ENCODE results near the gene MAGEB3.
"Not testable (repeated sequence)": the region's sequence is repeated elsewhere in the genome, so short reads cannot be mapped to it uniquely, and the experiment has no call there.

The MAGEB3 gene, protein sequence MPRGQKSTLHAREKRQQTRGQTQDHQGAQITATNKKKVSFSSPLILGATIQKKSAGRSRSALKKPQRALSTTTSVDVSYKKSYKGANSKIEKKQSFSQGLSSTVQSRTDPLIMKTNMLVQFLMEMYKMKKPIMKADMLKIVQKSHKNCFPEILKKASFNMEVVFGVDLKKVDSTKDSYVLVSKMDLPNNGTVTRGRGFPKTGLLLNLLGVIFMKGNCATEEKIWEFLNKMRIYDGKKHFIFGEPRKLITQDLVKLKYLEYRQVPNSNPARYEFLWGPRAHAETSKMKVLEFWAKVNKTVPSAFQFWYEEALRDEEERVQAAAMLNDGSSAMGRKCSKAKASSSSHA

DNA sequence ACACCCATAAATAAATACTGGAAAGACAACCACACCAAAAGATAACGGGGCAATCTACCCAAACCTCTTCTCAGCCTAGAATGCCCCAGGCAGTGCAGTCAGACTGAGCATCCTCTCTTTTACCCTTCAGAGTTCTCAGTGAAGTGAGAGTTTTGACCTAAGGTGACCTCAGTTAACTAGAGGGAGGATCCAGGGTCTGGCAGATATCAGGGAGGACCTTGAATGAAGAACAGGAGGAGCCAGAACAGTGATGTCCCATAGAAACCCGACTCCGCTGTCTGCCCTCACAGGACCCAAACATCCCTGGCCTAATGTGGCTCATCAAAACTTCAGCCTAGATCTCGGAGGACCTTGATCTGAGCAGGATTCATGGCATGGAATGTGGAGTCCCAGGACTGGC lies at the start of gene MAGEB3:
Gene MAGEB3, plus strand, starts transcription at position 263 of the 400 bp plus-strand sequence. CDS start 5,268 bp downstream, outside the sequence.
- DNase-seq (ENCODE audit: low read depth, low spot score): no peak
- no peak within 1 kb of the TSS for H3K27ac ChIP-seq

- no peak for DNase-seq (ENCODE audit: low read depth, low spot score)
- no peak overlapping the region for H3K27ac ChIP-seq
Measured at GRCh38 chrX:30181353-30181752, 49.1 kb upstream of the MAGEB3 start.

DNA sequence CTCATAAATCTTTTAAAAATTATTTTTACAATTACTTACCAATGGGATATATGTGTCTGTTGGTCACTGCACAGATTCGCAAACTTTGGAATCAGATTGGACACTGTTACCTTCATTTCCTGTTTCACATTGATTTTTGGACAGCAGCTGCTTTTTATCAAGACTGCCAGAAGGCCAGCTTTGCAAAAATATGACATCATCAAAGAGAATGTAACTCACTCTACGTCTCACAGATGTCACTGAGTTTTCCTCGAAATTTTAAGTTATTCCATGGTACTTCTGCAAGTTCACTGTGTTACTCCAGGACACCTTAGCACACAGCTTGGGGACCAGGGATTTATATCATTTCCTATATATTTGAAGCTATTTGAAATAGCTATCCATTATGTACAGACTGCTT lies 46.9 kb upstream of the MAGEB3 start:
- DNase-seq (ENCODE audit: low read depth, low spot score): no peak

GRCh38 chrX:30190426-30190825 lies 40.0 kb upstream of the MAGEB3 start:
- no peak for DNase-seq (ENCODE audit: low read depth, low spot score)
- H3K27ac ChIP-seq: no peak overlapping the region

More for the DNA sequence above, 46.9 kb upstream of the MAGEB3 start:
- H3K27ac ChIP-seq: no peak overlapping the region

DNA sequence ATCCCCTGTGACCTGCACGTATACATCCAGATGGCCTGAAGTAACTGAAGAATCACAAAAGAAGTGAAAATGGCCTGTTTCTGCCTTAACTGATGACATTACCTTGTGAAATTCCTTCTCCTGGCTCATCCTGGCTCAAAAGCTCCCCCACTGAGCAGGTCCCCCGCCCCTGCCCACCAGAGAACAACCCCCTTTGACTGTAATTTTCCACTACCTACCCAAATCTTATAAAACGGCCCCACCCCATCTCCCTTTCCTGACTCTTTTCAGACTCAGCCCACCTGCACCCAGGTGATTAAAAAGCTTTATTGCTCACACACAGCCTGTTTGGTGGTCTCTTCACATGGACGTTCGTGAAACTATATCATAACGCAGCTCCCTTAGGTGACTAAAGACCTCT lies 36.5 kb upstream of the MAGEB3 start:
- not testable (repeated sequence) for H3K27ac ChIP-seq; DNase-seq (ENCODE audit: low read depth, low spot score)

- no peak for DNase-seq (ENCODE audit: low read depth, low spot score)
- H3K27ac ChIP-seq: no peak overlapping the region
Measured at GRCh38 chrX:30196322-30196721, 34.1 kb upstream of the MAGEB3 start.

DNA sequence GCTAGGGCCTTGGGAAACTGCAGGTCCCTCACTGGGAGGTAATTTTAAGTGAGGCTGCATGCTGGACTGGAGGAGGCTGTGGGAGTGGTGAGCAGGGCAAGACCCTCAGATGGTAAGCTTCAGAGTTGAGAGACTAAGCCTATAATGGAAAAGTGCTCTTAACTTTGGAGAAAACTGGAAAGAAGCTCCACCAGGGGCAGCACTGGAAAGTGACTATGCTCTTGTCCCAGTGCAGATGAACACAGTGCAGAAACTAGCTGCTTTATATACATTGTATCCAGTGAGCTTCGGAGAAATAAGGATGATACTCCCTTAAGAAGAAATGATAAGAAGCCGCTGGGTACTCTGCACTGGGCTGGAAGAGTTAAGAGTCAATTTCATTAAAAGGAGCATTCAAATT lies 18.3 kb upstream of the MAGEB3 start:
- H3K27ac ChIP-seq: no peak overlapping the region

GRCh38 chrX:30215357-30215843 lies 15.1 kb upstream of the MAGEB3 start, which contains the start of gene MAGEB2:
TSS of gene MAGEB2 (plus strand) at chrX:30215563. CDS start at chrX:30218581, 3,018 bp downstream.
- no peak for DNase-seq (ENCODE audit: low read depth, low spot score)
- H3K27ac ChIP-seq: no peak within 1 kb of the TSS

More for the DNA sequence above, 18.3 kb upstream of the MAGEB3 start:
- DNase-seq (ENCODE audit: low read depth, low spot score): no peak

- DNase-seq (ENCODE audit: low read depth, low spot score): no peak
- no peak overlapping the region for H3K27ac ChIP-seq
Measured at GRCh38 chrX:30217465-30217864, 13.0 kb upstream of the MAGEB3 start.

- no peak for DNase-seq (ENCODE audit: low read depth, low spot score)
- no peak overlapping the region for H3K27ac ChIP-seq
Measured at GRCh38 chrX:30219372-30219771, 11.1 kb upstream of the MAGEB3 start.

DNA sequence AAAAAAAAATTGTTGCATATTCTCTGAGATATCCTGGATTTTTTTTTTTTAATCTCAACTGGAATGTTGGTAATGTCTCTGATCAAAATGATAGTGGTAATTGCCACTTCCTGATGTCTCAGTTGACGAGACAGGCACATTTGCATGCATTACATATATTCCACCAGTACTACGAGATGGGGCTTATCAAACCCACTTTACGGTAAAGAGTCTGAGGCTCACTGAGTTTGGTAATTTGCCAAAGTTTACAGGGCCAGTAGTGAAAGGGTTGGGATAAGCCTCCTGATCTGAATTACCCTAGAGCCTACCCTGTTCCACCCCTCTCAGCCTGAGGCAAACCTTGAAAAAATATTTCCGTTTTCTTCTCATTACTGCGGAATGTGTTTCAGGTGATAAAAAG lies 9.8 kb upstream of the MAGEB3 start:
- no peak overlapping the region for H3K27ac ChIP-seq
- no peak for DNase-seq (ENCODE audit: low read depth, low spot score)

DNA sequence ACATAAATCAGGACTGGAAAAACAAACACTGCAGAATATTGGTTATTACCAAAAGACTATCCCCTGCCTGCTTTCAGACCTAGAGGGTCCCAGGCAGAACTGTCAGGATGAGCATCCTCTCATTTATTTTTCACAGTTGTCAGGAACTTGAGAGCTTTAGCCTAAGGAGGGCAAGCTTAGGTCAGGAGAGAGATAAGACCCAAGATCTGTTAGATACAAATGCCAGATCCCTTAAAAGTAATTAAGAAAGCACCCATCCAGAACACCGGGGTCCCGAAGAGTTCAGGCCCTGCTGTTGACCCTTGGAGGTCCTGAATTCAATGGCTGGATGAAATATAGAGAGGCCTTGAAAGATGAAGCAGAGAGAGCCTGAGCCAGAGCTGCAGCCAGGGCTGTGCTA lies 5.9 kb upstream of the MAGEB3 start:
- no peak for DNase-seq (ENCODE audit: low read depth, low spot score)
- no peak overlapping the region for H3K27ac ChIP-seq

DNA sequence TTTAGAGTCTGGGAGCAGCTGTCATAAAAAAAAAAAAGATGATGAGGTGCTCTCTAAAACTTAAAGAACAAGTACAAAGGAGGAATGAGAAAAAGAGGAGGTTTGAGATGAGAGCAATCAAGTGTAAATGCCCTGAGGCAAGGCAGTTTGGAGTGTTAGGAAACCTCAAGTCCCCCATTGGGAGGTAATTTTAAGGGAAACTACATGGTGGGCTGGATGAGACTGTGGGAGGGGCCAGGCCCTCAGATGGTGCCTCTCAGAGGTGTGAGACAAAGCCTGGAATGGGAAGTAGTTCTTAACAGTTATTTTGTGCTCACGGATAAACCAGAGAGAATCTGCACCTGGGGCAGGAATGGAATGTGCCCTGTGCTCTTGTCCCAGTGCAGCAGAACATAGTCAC lies 1.9 kb upstream of the MAGEB3 start:
- DNase-seq (ENCODE audit: low read depth, low spot score): no peak
- no peak overlapping the region for H3K27ac ChIP-seq

DNA sequence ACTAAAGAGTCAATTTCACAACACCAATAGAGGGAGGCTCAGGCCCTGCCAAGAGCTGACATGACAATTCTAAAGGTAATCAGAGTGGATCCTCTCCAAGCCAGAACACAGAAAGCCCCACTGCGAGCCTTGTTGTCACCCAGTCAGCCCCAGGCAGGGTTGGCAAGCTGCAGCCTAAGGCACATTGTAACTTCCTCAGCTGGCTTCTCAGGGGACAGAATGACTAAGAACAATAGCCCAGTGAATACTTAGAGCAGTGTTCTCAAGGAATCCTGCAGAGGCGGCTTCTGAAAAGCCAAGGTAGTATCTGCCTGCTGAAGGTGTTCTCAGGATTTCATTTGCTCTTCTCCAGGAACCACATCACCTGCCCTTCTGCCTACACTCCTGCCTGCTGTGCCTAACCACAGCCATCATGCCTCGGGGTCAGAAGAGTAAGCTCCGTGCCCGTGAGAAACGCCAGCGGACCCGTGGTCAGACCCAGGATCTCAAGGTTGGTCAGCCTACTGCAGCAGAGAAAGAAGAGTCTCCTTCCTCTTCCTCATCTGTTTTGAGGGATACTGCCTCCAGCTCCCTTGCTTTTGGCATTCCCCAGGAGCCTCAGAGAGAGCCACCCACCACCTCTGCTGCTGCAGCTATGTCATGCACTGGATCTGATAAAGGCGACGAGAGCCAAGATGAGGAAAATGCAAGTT lies 11.4 kb downstream of the MAGEB3 start, which contains the start of gene MAGEB4:
Gene MAGEB4, plus strand, starts transcription at position 277 of the 692 bp plus-strand sequence. Its CDS starts 136 bp downstream, at position 413.
- no peak for DNase-seq (ENCODE audit: low read depth, low spot score)
- H3K27ac ChIP-seq: no peak within 1 kb of the TSS

DNA sequence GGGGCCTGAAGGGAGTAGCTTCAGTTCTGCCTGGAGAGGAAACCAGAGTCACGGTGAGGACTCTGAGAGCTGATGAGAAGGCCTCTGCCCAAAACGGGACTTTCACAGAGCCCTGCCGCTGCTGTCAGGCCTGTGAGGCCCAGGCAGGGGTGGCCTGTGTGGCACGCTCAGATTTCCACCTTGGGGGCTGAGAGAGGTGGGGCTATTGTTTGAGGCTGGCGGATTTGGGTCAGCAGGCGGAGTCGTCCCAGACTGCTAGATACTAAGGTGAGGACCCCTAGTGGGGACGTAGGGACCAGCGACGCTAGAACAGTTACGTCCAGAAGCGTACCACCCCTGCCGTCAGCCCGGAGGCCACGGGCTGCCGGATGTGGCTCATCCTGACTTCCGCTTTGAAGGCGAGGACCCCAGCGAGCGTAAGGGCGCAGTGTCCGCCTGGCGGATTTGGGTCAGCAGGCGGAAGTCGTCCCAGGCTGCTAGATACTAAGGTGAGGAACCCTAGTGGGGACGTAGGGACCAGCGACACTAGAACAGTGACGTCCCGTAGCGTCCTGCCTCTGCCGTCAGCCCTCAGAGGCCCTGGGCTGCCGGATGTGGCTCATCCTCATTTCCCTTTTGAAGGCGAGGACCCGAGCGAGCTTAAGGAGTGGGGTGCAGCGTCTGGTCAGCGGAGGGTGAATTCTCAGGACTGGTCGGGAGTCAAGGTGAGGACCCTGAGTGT lies 16.5 kb downstream of the MAGEB3 start, which contains the start of gene MAGEB1:
Gene MAGEB1, plus strand, starts transcription at position 378 of the 721 bp plus-strand sequence. CDS start 3,348 bp downstream, outside the sequence.
- DNase-seq (ENCODE audit: low read depth, low spot score): no peak
- H3K27ac ChIP-seq: no peak within 1 kb of the TSS

GRCh38 chrX:30248854-30249253 lies 18.4 kb downstream of the MAGEB3 start:
- no peak for DNase-seq (ENCODE audit: low read depth, low spot score)
- H3K27ac ChIP-seq: no peak overlapping the region

DNA sequence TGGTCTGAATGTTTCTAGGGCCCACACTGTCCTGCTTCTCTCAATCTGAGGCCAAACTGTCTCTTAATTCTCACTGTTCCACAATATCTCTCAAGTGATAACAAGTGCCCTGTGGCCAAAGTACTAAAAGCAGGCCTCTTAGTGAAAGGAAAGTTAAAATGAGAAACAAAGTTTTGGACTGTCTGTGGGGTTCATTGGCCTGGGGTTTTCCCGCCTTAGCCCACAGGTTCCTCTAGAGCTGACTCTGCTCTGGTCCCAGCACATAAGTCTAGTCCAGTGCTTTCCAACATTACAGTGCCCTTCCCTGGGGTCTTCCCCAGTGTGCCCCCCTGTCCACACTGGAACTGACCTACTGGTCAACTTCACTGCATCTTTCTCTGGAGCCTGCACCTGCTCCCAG lies 22.8 kb downstream of the MAGEB3 start:
- no peak for DNase-seq (ENCODE audit: low read depth, low spot score)
- H3K27ac ChIP-seq: no peak overlapping the region

- DNase-seq (ENCODE audit: low read depth, low spot score): no peak
- no peak overlapping the region for H3K27ac ChIP-seq
Measured at GRCh38 chrX:30259927-30260326, 29.5 kb downstream of the MAGEB3 start.

DNA sequence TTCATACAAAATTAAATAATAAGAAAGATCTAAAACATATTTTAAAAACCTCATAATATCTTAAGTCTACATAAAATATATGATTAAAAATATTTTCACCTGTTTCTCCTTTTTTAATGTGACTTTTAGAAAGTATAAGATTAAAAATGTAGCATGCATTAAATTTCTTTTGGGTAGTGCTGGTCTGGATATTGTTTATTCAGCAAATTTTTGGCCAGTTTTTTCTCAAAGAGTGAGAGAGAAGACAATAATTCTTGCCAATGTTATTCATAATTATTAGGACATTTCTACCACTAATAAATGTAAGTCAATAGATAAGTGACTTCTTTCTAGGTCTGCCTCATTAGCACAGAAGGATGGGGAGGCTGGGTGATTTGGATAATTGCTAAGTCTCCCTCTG lies 30.6 kb downstream of the MAGEB3 start:
- DNase-seq (ENCODE audit: low read depth, low spot score): no peak
- no peak overlapping the region for H3K27ac ChIP-seq

GRCh38 chrX:30262763-30263162 lies 32.3 kb downstream of the MAGEB3 start:
- no peak for DNase-seq (ENCODE audit: low read depth, low spot score)
- H3K27ac ChIP-seq: no peak overlapping the region
